HG03045 (cell line): Measurements from ENCODE around the gene RET.

ENCODE experiments used
- ATAC-seq: cut with Tn5 transposase; IDR thresholded peaks from one replicate; pipeline ENCODE4 v1.9.1; 2021; ENCODE audit warnings: mild to moderate bottlenecking, moderate library complexity; ENCODE audit not compliant: unreplicated experiment

RET gene

GRCh38 chr10:43061760-43062159 lies 15.1 kb upstream of the RET start:
- ATAC-seq, result no peak

GRCh38 chr10:43062402-43063160 lies 14.3 kb upstream of the RET start:
- ATAC-seq, result no peak

GRCh38 chr10:43064331-43065075 lies 12.4 kb upstream of the RET start:
- ATAC-seq, result no peak

GRCh38 chr10:43065234-43065633 lies 11.6 kb upstream of the RET start:
- ATAC-seq, result no peak

GRCh38 chr10:43065761-43066160 lies 11.1 kb upstream of the RET start:
- no peak for ATAC-seq

GRCh38 chr10:43066481-43066880 lies 10.4 kb upstream of the RET start:
- no peak for ATAC-seq

- no peak for ATAC-seq
Observed at GRCh38 chr10:43067391-43068135, 9.3 kb upstream of the RET start.

GRCh38 chr10:43068136-43068395 lies 8.8 kb upstream of the RET start:
- no peak for ATAC-seq

- ATAC-seq, result no peak
Observed at GRCh38 chr10:43068471-43069210, 8.2 kb upstream of the RET start.

GRCh38 chr10:43069211-43069515 lies 7.7 kb upstream of the RET start:
- no peak for ATAC-seq

- no peak for ATAC-seq
Observed at GRCh38 chr10:43069579-43069978, 7.3 kb upstream of the RET start.

- no peak for ATAC-seq
Observed at GRCh38 chr10:43070121-43071085, 6.5 kb upstream of the RET start.

GRCh38 chr10:43071865-43072650 lies 4.8 kb upstream of the RET start:
- ATAC-seq, result no peak

- no peak for ATAC-seq
Observed at GRCh38 chr10:43073191-43073590, 3.7 kb upstream of the RET start.

GRCh38 chr10:43073721-43074120 lies 3.1 kb upstream of the RET start:
- no peak for ATAC-seq

- no peak for ATAC-seq
Observed at GRCh38 chr10:43074409-43074808, 2.5 kb upstream of the RET start.

- ATAC-seq, result no peak
Observed at GRCh38 chr10:43074827-43075611, 1.9 kb upstream of the RET start.

- no peak for ATAC-seq
Observed at GRCh38 chr10:43075612-43076003, 1.3 kb upstream of the RET start.
